Cardiac muscle cell (in vitro differentiated cells and primary cell): ENCODE data around the gene TRIM32. TPM values are rescaled to one million over a fixed set of nuclear protein-coding genes. Genes with fewer than 3 reads are reported as not detected.
A peak's percentile ranks its signal among the peaks of the same experiment; 100 is the strongest.

Experiments
- DNase-seq, 2 donors: peaks; one replicate each; pipeline versions ENCODE4 v3.0.0 to v3.0.0-alpha.2; 2010 to 2017; ENCODE audit warnings: low read depth in 1 of 2, low spot score in 1 of 2
- H3K27ac ChIP-seq: fragments of 200-600 bp; sonication (generic); 2 replicates; pipeline ENCODE4 v1.5.1; 2016
- H3K27me3 ChIP-seq: fragments of 200-600 bp; sonication (generic); 2 replicates; pipeline ENCODE4 v1.6.0; 2016; ENCODE audit warnings: control low read depth
- H3K36me3 ChIP-seq: fragments of 200-600 bp; sonication (generic); 2 replicates; pipeline ENCODE4 v1.5.1; 2016; ENCODE audit warnings: control low read depth
- H3K4me1 ChIP-seq: fragments of 200-600 bp; sonication (generic); 2 replicates; pipeline ENCODE4 v1.8.1; 2017; ENCODE audit warnings: low read depth, mild to moderate bottlenecking, mixed run types
- H3K4me3 ChIP-seq: fragments of 200-600 bp; sonication (generic); 2 replicates; pipeline ENCODE4 v1.5.1; 2016; ENCODE audit warnings: mild to moderate bottlenecking
- H3K9me3 ChIP-seq: fragments of 200-600 bp; sonication (generic); 2 replicates; pipeline ENCODE4 v1.5.1; 2017; ENCODE audit warnings: low read depth, mild to moderate bottlenecking, control low read depth
- CTCF ChIP-seq: IDR thresholded peaks from 2 replicates; pipeline ENCODE4 v1.5.1; 2012; ENCODE audit warnings: low read depth, mild to moderate bottlenecking, low read length
- polyA plus RNA-seq: library from polyadenylated mRNA; unstranded; fragments of >200 nt; fragmentation: Nextera tagmentation; extraction: Ambion mirVana; gene quantifications from 2 replicates; pipeline ENCODE4 v1.2.1, GENCODE V29; 2016
- total RNA-seq: library from RNA; depleted of rRNA; stranded (reverse); fragments of >200 nt; gene quantifications from 2 replicates; pipeline ENCODE4 v1.2.3, GENCODE V29; 2016

TRIM32 gene
- total and polyA plus RNA-seq, 2 experiments from 2014 or later, result 13.9 to 15.0 TPM

- no peaks in the 10 kb centered on the region for H3K4me1 ChIP-seq
- no peak for TF ChIP-seq CTCF
- H3K4me3 ChIP-seq, result no peak overlapping the region
- peaks cover 2% of the 10 kb centered on the region for H3K27me3 ChIP-seq
- DNase-seq, result no peak
- H3K27ac ChIP-seq, result no peak overlapping the region
- H3K9me3 ChIP-seq, result no peaks in the 10 kb centered on the region
- H3K36me3 ChIP-seq, result no peaks in the 10 kb centered on the region
These were observed 46.0 kb downstream of the TRIM32 start for GRCh38 chr9:116733010-116733641.

GRCh38 chr9:116736399-116737151 is 49.5 kb downstream of the TRIM32 start:
- no peaks in the 10 kb centered on the region for H3K9me3 ChIP-seq
- H3K27ac ChIP-seq, result no peak overlapping the region
- no peak for TF ChIP-seq CTCF
- H3K4me1 ChIP-seq, result no peaks in the 10 kb centered on the region
- H3K4me3 ChIP-seq, result no peak overlapping the region
- H3K27me3 ChIP-seq, result peaks cover 2% of the 10 kb centered on the region
- no peak for DNase-seq
- no peaks in the 10 kb centered on the region for H3K36me3 ChIP-seq

GRCh38 chr9:116737152-116737546 is 50.0 kb downstream of the TRIM32 start:
- no peak overlapping the region for H3K27ac ChIP-seq
- H3K4me1 ChIP-seq, result no peaks in the 10 kb centered on the region
- H3K9me3 ChIP-seq, result no peaks in the 10 kb centered on the region
- H3K36me3 ChIP-seq, result no peaks in the 10 kb centered on the region
- DNase-seq, result peak; percentile 81 to 94
- peak; percentile 98 for TF ChIP-seq CTCF
- no peak overlapping the region for H3K4me3 ChIP-seq
- H3K27me3 ChIP-seq, result peaks cover 2% of the 10 kb centered on the region

GRCh38 chr9:116741086-116741740 is 54.1 kb downstream of the TRIM32 start:
- H3K36me3 ChIP-seq, result no peaks in the 10 kb centered on the region
- no peak overlapping the region for H3K4me3 ChIP-seq
- H3K4me1 ChIP-seq, result no peaks in the 10 kb centered on the region
- H3K27me3 ChIP-seq, result peaks cover 2% of the 10 kb centered on the region
- no peaks in the 10 kb centered on the region for H3K9me3 ChIP-seq
- no peak for TF ChIP-seq CTCF
- DNase-seq, result no peak
- no peak overlapping the region for H3K27ac ChIP-seq

- no peak overlapping the region for H3K27ac ChIP-seq
- peaks cover 2% of the 10 kb centered on the region for H3K27me3 ChIP-seq
- TF ChIP-seq CTCF, result no peak
- H3K4me3 ChIP-seq, result no peak overlapping the region
- H3K9me3 ChIP-seq, result no peaks in the 10 kb centered on the region
- no peaks in the 10 kb centered on the region for H3K36me3 ChIP-seq
- no peaks in the 10 kb centered on the region for H3K4me1 ChIP-seq
- DNase-seq, result no peak
These were observed 54.6 kb downstream of the TRIM32 start for GRCh38 chr9:116741742-116742141.
